ENCODE data around the gene LGR6. TPM values are rescaled to one million over a fixed set of nuclear protein-coding genes. Genes with fewer than 3 reads are reported as not detected.

The LGR6 gene
- total RNA-seq, 1 experiment from 2014 or later = 1.0 TPM

GRCh38 chr1:202205523-202206190 lies 12.1 kb downstream of the LGR6 start:
- Histone ChIP-seq H2BK120ac (ENCODE audit: low read depth, low read length, poor library complexity, severe bottlenecking) (no peak overlapping the region), H3K23ac (ENCODE audit: insufficient read length, low read depth, low read length) (no peak overlapping the region), H3K23me2 (ENCODE audit: insufficient read length, low read depth, low read length, poor library complexity, severe bottlenecking) (no peaks in the 10 kb centered on the region), H2AFZ (ENCODE audit: low read length) (no peak overlapping the region), H3K27me3 (ENCODE audit: insufficient read depth, low read length) (no peaks in the 10 kb centered on the region), H3K27ac (ENCODE audit: insufficient read length, low read depth, low read length) (no peak overlapping the region), H4K8ac (replicated peaks; ENCODE audit: insufficient read length, low read depth, low read length) (no peak overlapping the region), H3K56ac (ENCODE audit: insufficient read length, low read depth, low read length) (no peak overlapping the region), H3K79me2 (ENCODE audit: insufficient read depth, low read length) (no peaks in the 10 kb centered on the region), H3K79me1 (ENCODE audit: insufficient read depth, low read depth, low read length, poor library complexity, severe bottlenecking) (no peaks in the 10 kb centered on the region), H3K14ac (ENCODE audit: insufficient read depth, low read length) (no peak overlapping the region), H4K5ac (ENCODE audit: insufficient read length, low read depth, low read length) (no peak overlapping the region), H2BK5ac (ENCODE audit: insufficient read length, low read length) (no peak overlapping the region), H3K4me1 (ENCODE audit: insufficient read depth, low read length) (no peaks in the 10 kb centered on the region), H3K9ac (ENCODE audit: extremely low read depth, insufficient read length, low read length) (no peak overlapping the region), H3K4me2 (ENCODE audit: insufficient read depth, insufficient read length, low read length) (no peak overlapping the region), H3K9me3 (ENCODE audit: control insufficient read depth, low read depth, low read length) (no peaks in the 10 kb centered on the region), H2AK5ac (ENCODE audit: insufficient read length, low read length) (no peak overlapping the region), H3K4ac (ENCODE audit: low read depth, low read length) (no peak overlapping the region), H3K18ac (ENCODE audit: insufficient read length, low read depth, low read length) (no peak overlapping the region), H4K91ac (ENCODE audit: insufficient read length, low read depth, low read length) (no peak overlapping the region), H2BK20ac (ENCODE audit: low read depth, low read length, poor library complexity, severe bottlenecking) (no peak overlapping the region), H2BK15ac (ENCODE audit: low read depth, low read length) (no peak overlapping the region), H3T11ph (ENCODE audit: low read length) (no peak overlapping the region), H2BK12ac (ENCODE audit: insufficient read length, low read depth, low read length) (no peak overlapping the region), H4K20me1 (ENCODE audit: control insufficient read depth, insufficient read depth, insufficient read length) (no peaks in the 10 kb centered on the region)
- Mint-ChIP-seq H3K27me3 (ENCODE audit: low read depth) (peaks cover 2% of the 10 kb centered on the region; the same call in 1 of the 2 replicates), H3K4me3 (no peak overlapping the region), H3K9me3 (no peaks in the 10 kb centered on the region), H3K36me3 (ENCODE audit: insufficient read depth in 1 of 3, low read depth in 3 of 3) (no peaks in the 10 kb centered on the region), H3K27ac (no peak overlapping the region), H3K4me1 (peaks cover 3 to 13% of the 10 kb centered on the region in 2 experiments; a peak in 3 of 4 replicates)
- TF ChIP-seq CTCF (conservative IDR thresholded peaks at IDR 0.05) = peak; percentile 61
- 98% methylated on average over 3 of the region's 5 CpGs for WGBS (ENCODE audit: extremely low coverage, insufficient read length, low lambda C conversion rate)
- peak; percentile 69 for DNase-seq

Data from H9 (cell line).